HL-60 (cell line): ENCODE measurements around the gene CYB561.

Experiments used
- DNase-seq, 2 experiments: peaks; one replicate each; pipeline ENCODE4 v3.0.0-alpha.2; 2010 to 2020; ENCODE audit warnings: low read depth in 1 of 2, low spot score in 1 of 2
- H3K27ac ChIP-seq: fragments of 250-450 bp; sonication (Bioruptor Pico); replicated peaks from 2 replicates; pipeline ENCODE4 v1.5.1; 2020; ENCODE audit warnings: mild to moderate bottlenecking, moderate library complexity
- H3K27me3 ChIP-seq: fragments of 250-450 bp; sonication (Bioruptor Pico); 2 replicates; pipeline ENCODE4 v1.5.1; 2021; ENCODE audit warnings: mild to moderate bottlenecking, moderate library complexity; ENCODE audit not compliant: insufficient read depth, poor library complexity, severe bottlenecking
- H3K4me3 ChIP-seq: replicated peaks from 2 replicates; pipeline ENCODE4 v1.5.1; 2011; ENCODE audit warnings: mild to moderate bottlenecking, control low read depth, low read length; ENCODE audit not compliant: insufficient read depth
- CTCF ChIP-seq: IDR thresholded peaks from one replicate; pipeline ENCODE4 v1.5.1; 2011; ENCODE audit warnings: low read length, control low read depth, inconsistent platforms; ENCODE audit not compliant: insufficient read depth
- GABPA ChIP-seq: IDR thresholded peaks from 2 replicates; pipeline ENCODE4 v1.6.1; 2012; ENCODE audit warnings: low read depth
- POLR2AphosphoS5 ChIP-seq: IDR thresholded peaks from 2 replicates; pipeline ENCODE4 v1.6.1; 2012; ENCODE audit warnings: low read depth
- SPI1 ChIP-seq: IDR thresholded peaks from 2 replicates; pipeline ENCODE4 v1.6.1; 2012; ENCODE audit warnings: low read depth, mild to moderate bottlenecking, borderline replicate concordance
- TF ChIP-seq, protein P1 (sequence below): IDR thresholded peaks from 2 replicates; pipeline ENCODE4 v1.6.1; 2012; ENCODE audit warnings: low read depth; ENCODE audit not compliant: insufficient replicate concordance

Gene CYB561

GRCh38 chr17:63412234-63412633 is 33.9 kb downstream of the CYB561 start:
- H3K4me3 ChIP-seq = no peak overlapping the region
- TF ChIP-seq POLR2AphosphoS5 (no peak), GABPA (no peak), SPI1 (no peak), CTCF (no peak)
- TF ChIP-seq, protein P1, sequence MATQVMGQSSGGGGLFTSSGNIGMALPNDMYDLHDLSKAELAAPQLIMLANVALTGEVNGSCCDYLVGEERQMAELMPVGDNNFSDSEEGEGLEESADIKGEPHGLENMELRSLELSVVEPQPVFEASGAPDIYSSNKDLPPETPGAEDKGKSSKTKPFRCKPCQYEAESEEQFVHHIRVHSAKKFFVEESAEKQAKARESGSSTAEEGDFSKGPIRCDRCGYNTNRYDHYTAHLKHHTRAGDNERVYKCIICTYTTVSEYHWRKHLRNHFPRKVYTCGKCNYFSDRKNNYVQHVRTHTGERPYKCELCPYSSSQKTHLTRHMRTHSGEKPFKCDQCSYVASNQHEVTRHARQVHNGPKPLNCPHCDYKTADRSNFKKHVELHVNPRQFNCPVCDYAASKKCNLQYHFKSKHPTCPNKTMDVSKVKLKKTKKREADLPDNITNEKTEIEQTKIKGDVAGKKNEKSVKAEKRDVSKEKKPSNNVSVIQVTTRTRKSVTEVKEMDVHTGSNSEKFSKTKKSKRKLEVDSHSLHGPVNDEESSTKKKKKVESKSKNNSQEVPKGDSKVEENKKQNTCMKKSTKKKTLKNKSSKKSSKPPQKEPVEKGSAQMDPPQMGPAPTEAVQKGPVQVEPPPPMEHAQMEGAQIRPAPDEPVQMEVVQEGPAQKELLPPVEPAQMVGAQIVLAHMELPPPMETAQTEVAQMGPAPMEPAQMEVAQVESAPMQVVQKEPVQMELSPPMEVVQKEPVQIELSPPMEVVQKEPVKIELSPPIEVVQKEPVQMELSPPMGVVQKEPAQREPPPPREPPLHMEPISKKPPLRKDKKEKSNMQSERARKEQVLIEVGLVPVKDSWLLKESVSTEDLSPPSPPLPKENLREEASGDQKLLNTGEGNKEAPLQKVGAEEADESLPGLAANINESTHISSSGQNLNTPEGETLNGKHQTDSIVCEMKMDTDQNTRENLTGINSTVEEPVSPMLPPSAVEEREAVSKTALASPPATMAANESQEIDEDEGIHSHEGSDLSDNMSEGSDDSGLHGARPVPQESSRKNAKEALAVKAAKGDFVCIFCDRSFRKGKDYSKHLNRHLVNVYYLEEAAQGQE = no peak

GRCh38 chr17:63407741-63408330 is 38.3 kb downstream of the CYB561 start:
- TF ChIP-seq GABPA (no peak), SPI1 (no peak), CTCF (no peak), POLR2AphosphoS5 (no peak)
- TF ChIP-seq, protein P1 = no peak
- H3K27ac ChIP-seq = no peak overlapping the region
- no peak overlapping the region for H3K4me3 ChIP-seq
- H3K27me3 ChIP-seq = no peaks in the 10 kb centered on the region
- no peak for DNase-seq

More at GRCh38 chr17:63412234-63412633, 33.9 kb downstream of the CYB561 start:
- no peak for DNase-seq
- H3K27me3 ChIP-seq = no peaks in the 10 kb centered on the region
- no peak overlapping the region for H3K27ac ChIP-seq

DNA sequence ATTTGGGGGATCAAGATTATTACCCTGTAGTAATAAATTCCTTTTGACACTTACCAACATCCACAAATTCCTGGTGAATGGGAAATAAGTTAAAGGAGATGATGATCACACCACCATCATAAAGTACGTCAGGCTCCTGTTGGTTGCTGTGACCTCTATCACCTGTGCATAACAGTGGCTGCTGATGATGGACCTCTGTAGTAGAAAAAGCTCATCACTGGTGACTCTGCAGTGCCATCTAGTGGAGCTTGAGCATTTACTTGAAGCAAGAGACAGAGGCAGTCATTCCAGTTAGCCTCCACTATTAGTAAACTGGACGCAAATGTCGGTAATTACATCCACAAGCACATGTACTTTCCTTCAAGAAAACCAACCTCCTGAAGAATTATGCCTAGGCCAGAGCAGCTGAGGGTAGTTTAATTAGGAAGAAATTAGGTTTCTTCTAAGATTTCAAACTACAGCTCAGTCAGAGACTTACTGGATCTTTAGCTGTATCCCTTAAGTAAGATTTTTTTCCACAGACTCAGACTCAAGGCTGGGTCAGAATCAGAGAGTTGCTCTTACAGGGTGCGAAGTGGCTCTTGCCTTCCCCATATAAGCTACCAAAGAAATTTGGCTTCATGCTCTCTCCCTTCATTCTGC is 39.3 kb downstream of the CYB561 start:
- Histone ChIP-seq H3K27ac (no peak overlapping the region), H3K27me3 (no peaks in the 10 kb centered on the region), H3K4me3 (no peak overlapping the region)
- TF ChIP-seq, protein P1 = no peak
- TF ChIP-seq GABPA (no peak), CTCF (peak; percentile 68), SPI1 (no peak)
- peak; percentile 56 to 79 for DNase-seq
